ENCODE measurements around the gene ETS1. TPM values are rescaled to one million over a fixed set of nuclear protein-coding genes. Genes with fewer than 3 reads are reported as not detected.

Gene ETS1
- polyA plus RNA-seq, 2 of the 4 experiments (the other 2 are of a cell fraction): 14.5 to 18.8 TPM

GRCh38 chr11:128595775-128596174 lies 8.4 kb upstream of the ETS1 start:
- H3K9me3 ChIP-seq: no peaks in the 10 kb centered on the region
- DNase-seq (ENCODE audit: low read depth in 1 of 2, low spot score in 1 of 2): no peak
- no peak for TF ChIP-seq HEYL (CRISPR knock-in tag; IDR thresholded peaks at IDR 0.05)
- TF ChIP-seq PBX3 (IDR thresholded peaks at IDR 0.05): no peak
- TF ChIP-seq ESRRA (IDR thresholded peaks at IDR 0.05; ENCODE audit: borderline replicate concordance, low read length): no peak
- TF ChIP-seq ZC3H11A (IDR thresholded peaks at IDR 0.05): no peak
- no peak for TF ChIP-seq RFX5 (IDR thresholded peaks at IDR 0.05)
- no peak for TF ChIP-seq CBX2 (IDR thresholded peaks at IDR 0.05; ENCODE audit: borderline replicate concordance, low read depth)
- no peak for TF ChIP-seq NR3C1 (IDR thresholded peaks at IDR 0.05)
- no peak for TF ChIP-seq HOXA7 (CRISPR knock-in tag; IDR thresholded peaks at IDR 0.05)
- TF ChIP-seq PHF8 (IDR thresholded peaks at IDR 0.05; ENCODE audit: borderline replicate concordance, low read depth): no peak
- no peak for TF ChIP-seq ZFP36 (IDR thresholded peaks at IDR 0.05; ENCODE audit: borderline replicate concordance, partially characterized antibody)
- TF ChIP-seq MAX (IDR thresholded peaks at IDR 0.05): no peak
- no peak for TF ChIP-seq CBX8 (IDR thresholded peaks at IDR 0.05)
- no peaks in the 10 kb centered on the region for H3K4me1 ChIP-seq
- H3K4me2 ChIP-seq: no peak overlapping the region
- ATAC-seq: no peak
- WGBS (ENCODE audit: missing lambda C conversion rate): 59% methylated on average over 3 of the region's 3 CpGs
- ChIA-PET CTCF (no interaction called here), POLR2A (no interaction called here)
- no peak overlapping the region for H3K4me3 ChIP-seq
- FAIRE-seq: no peak
- H3K27ac ChIP-seq: no peak overlapping the region

GRCh38 chr11:128595221-128595620 lies 7.9 kb upstream of the ETS1 start:
- POLR2A ChIA-PET: no interaction called here
- H3K9me3 ChIP-seq: no peaks in the 10 kb centered on the region
- no peaks in the 10 kb centered on the region for H3K4me1 ChIP-seq
- 21% methylated on average over 3 of the region's 3 CpGs for WGBS (ENCODE audit: missing lambda C conversion rate)
- TF ChIP-seq HOXB13 (CRISPR knock-in tag; IDR thresholded peaks at IDR 0.05; ENCODE audit: low read depth): no peak
- no peak for TF ChIP-seq POLR2A (IDR thresholded peaks at IDR 0.05; ENCODE audit: low read length)
- no peak for TF ChIP-seq HMGXB4 (CRISPR knock-in tag; IDR thresholded peaks at IDR 0.05; ENCODE audit: borderline replicate concordance)
- no peak for TF ChIP-seq NFE2L2 (conservative IDR thresholded peaks at IDR 0.05; ENCODE audit: low read length)
- no peak for TF ChIP-seq CHD2 (IDR thresholded peaks at IDR 0.05; ENCODE audit: low read length, partially characterized antibody)
- no peak for TF ChIP-seq ZSCAN20 (CRISPR knock-in tag; IDR thresholded peaks at IDR 0.05)
- TF ChIP-seq CTCF (IDR thresholded peaks at IDR 0.05): no peak
- TF ChIP-seq MAX (IDR thresholded peaks at IDR 0.05): no peak
- no peak for TF ChIP-seq HES2 (IDR thresholded peaks at IDR 0.05)
- TF ChIP-seq KDM1A (IDR thresholded peaks at IDR 0.05; ENCODE audit: low read depth): no peak
- TF ChIP-seq E2F6 (IDR thresholded peaks at IDR 0.05; ENCODE audit: borderline replicate concordance, low read depth): no peak
- TF ChIP-seq ATOH8 (CRISPR knock-in tag; IDR thresholded peaks at IDR 0.05; ENCODE audit: low read depth): no peak
- no peak for TF ChIP-seq PBX3 (IDR thresholded peaks at IDR 0.05)
- no peak for ATAC-seq
- H3K4me3 ChIP-seq: no peak overlapping the region
- no peak overlapping the region for H3K27ac ChIP-seq
- CTCF ChIA-PET: no interaction called here
- H3K4me2 ChIP-seq: no peak overlapping the region
- DNase-seq (ENCODE audit: low read depth in 1 of 2, low spot score in 1 of 2): no peak
- no peak for FAIRE-seq

Measured in A549 (cell line).